GM21825 (cell line): Measurements from ENCODE around the gene POGLUT2.

Experiments
- ATAC-seq: cut with Tn5 transposase; IDR thresholded peaks from one replicate; pipeline ENCODE4 v1.9.1; 2021; ENCODE audit warnings: mild to moderate bottlenecking, moderate library complexity; ENCODE audit not compliant: unreplicated experiment

Gene POGLUT2

GRCh38 chr13:102771298-102772041 lies 27.3 kb downstream of the POGLUT2 start:
- no peak for ATAC-seq

GRCh38 chr13:102770435-102770834 lies 28.3 kb downstream of the POGLUT2 start:
- ATAC-seq = no peak

DNA sequence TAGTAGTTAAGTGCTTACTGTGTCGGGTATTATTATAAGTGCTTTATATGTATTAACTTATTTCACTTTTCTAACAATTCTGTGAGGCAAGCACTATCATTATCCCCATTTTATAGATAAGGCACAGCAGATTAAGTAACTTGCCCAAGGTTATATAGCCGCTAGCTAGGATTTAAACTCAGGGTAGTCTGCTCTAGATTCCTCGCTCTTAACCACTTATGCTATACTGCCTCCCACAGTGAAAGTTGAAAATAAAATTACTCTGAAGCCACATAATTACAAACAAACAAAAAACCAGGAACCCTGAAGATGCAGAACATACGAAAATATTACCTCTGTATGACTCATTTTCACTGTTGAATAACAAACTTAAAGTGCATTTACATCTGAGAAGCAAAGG lies 29.1 kb downstream of the POGLUT2 start:
- no peak for ATAC-seq

DNA sequence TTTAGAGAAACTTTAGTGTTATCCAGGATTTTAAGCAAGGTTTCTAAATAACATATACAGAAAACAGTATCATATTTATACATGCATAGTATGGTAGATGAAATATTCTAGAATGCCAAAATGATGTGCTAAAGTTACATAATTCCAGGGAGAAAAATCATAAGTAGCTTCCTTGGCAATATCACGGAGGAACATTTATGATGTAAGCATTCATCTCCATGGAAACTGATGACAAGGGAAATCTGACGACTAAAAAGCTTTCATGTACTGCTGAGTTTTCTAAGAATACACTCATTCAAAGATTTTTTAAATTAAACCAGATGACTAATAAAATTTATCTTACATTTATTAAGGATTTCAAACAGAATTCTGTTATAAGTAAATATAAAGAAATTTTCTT lies 29.9 kb downstream of the POGLUT2 start:
- ATAC-seq = no peak

DNA sequence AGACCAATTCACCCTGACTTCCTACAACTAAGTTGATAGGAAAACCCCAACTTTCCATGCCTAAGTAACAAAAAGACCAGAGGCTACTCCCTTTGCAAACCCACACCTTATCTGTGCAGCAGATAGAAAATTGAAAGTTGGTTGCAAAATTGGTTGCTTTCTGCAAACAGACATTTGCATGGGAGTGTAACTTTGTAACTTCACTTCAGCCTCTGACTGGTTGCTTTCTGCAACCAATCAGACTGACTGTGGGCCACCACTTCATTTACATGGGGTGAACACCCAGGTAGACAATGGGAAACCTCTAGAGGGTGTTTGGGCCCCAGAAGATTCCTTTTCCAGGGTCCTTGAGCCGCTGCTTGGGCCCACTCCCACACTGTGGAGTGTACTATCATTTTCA lies 35.0 kb downstream of the POGLUT2 start:
- ATAC-seq = no peak

DNA sequence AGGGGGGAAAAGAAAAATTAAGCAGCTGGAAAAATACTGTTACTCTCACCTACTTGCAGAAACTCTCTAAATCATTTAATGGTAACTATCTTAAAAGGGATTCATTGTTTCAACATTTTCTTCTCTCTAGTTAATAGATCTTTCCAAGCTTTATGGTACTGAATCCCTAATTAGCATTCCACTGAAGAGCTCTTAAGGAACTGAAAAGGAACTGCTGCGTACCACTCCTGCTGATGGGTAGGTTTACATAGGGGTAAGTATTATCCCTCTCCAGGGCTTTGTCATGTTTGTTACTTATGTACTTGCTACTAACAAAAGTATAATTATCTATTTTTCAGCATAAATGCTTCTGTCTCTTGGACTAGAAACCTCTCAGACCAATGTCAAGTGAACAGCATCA lies 37.7 kb downstream of the POGLUT2 start:
- ATAC-seq = no peak

DNA sequence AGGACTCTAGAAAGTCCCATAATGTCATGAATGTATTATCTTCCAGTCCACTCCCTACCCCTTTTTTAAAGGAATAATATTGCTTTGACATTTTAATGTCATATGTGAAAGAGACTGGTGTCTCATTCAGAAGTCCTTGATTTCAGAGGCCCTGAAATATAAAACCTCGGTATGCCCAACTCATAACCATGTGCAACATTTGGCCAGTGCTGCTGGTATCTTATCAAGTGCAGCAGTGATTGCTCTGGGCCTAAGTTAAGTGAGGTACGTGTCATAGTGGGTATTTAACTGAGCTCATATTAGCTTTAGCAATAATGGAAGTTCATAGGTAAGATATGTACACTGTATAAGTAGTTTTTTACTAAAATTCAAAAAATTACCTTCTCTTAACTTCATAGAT lies 39.9 kb downstream of the POGLUT2 start:
- no peak for ATAC-seq

DNA sequence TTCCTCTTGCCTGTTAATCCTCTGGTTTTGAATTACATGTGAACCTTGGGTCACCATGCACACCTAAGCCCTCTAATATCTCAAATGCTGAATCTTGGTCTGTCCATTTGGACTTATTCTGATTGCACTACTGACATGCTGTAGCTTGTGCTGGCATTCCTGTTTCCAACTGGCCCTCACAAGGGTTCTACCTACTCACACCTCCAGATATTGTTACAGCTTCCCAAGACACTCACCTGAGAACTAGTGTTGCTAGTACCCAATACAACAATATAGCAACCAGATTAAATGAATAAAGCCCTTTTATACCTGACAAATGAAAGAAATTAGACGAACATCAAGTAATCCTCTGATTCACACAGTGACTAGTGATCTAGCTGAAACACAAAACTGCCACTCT lies 41.8 kb downstream of the POGLUT2 start:
- no peak for ATAC-seq

GRCh38 chr13:102751886-102752285 lies 46.9 kb downstream of the POGLUT2 start:
- ATAC-seq = no peak

GRCh38 chr13:102742506-102742905 lies 56.3 kb downstream of the POGLUT2 start:
- no peak for ATAC-seq

GRCh38 chr13:102742101-102742500 lies 56.7 kb downstream of the POGLUT2 start:
- ATAC-seq = no peak
